H1 (cell line): ENCODE measurements around the gene UBASH3B. TPM values are rescaled to one million over a fixed set of nuclear protein-coding genes. Genes with fewer than 3 reads are reported as not detected.

ENCODE experiments used
- CTCF ChIA-PET: fragments of 300-600 bp; sonication (Branson Sonifier 250); formaldehyde crosslinking; loops from one replicate; lab custom pipeline; 2021; ENCODE audit not compliant: partially characterized antibody; lab: Charles Lee
- POLR2A ChIA-PET: fragments of 300-600 bp; sonication (Branson Sonifier 250); formaldehyde crosslinking; loops from one replicate; lab custom pipeline; 2021; ENCODE audit warnings: inconsistent platforms; ENCODE audit not compliant: partially characterized antibody; lab: Charles Lee
- DNase-seq, 2 experiments: peaks; one replicate each; pipeline versions ENCODE4 v3.0.0 to v3.0.0-alpha.2; 2010 to 2022; ENCODE audit warnings: low spot score in 2 of 2, low read depth in 1 of 2, mixed read lengths in 1 of 2
- FAIRE-seq: peaks from 2 replicates; lab custom pipeline; 2011; peaks lifted over from hg19 to GRCh38; lab: Jason Lieb, UNC
- H2AFZ ChIP-seq: 2 replicates; pipeline ENCODE4 v1.8.1; 2012; ENCODE audit warnings: low read length, inconsistent platforms
- H2AK5ac ChIP-seq: 2 replicates; pipeline ENCODE4 v1.6.1; 2013; ENCODE audit warnings: low read depth, low read length
- H2BK120ac ChIP-seq: replicated peaks from 2 replicates; pipeline ENCODE3; 2013; ENCODE audit warnings: low read depth, low read length, inconsistent platforms
- H2BK12ac ChIP-seq: 2 replicates; pipeline ENCODE4 v1.6.1; 2013; ENCODE audit warnings: low read depth, low read length
- H2BK15ac ChIP-seq: 2 replicates; pipeline ENCODE4 v1.6.1; 2013; ENCODE audit warnings: low read length
- H2BK20ac ChIP-seq: 2 replicates; pipeline ENCODE4 v1.6.1; 2013; ENCODE audit warnings: low read length
- H2BK5ac ChIP-seq: 2 replicates; pipeline ENCODE4 v1.6.1; 2013; ENCODE audit warnings: low read depth, low read length
- H3K14ac ChIP-seq: 2 replicates; pipeline ENCODE4 v1.6.1; 2013; ENCODE audit warnings: inconsistent platforms; ENCODE audit not compliant: insufficient read length
- H3K18ac ChIP-seq: 2 replicates; pipeline ENCODE4 v1.6.1; 2013; ENCODE audit warnings: low read length; ENCODE audit errors: extremely low read depth
- H3K23ac ChIP-seq: 2 replicates; pipeline ENCODE4 v1.6.1; 2013; ENCODE audit warnings: inconsistent platforms; ENCODE audit not compliant: insufficient read length
- H3K23me2 ChIP-seq: 2 replicates; pipeline ENCODE4 v1.6.1; 2013; ENCODE audit warnings: low read depth, low read length
- H3K27ac ChIP-seq: 2 replicates; pipeline ENCODE4 v1.6.1; 2011; ENCODE audit warnings: low read depth, low read length, inconsistent platforms
- H3K27me3 ChIP-seq, 4 experiments: replicated peaks in 1 of 4; 1 replicate in 1 of 4; 2 replicates in 3 of 4; pipeline versions ENCODE4 v1.6.1 to v1.8.1; 2011 to 2013; ENCODE audit warnings: low read length in 3 of 4, mild to moderate bottlenecking in 3 of 4, inconsistent platforms in 2 of 4, mixed read lengths in 2 of 4, moderate library complexity in 1 of 4; ENCODE audit not compliant: control insufficient read depth in 3 of 4, insufficient read depth in 3 of 4; ENCODE audit errors: extremely low read depth in 1 of 4
- H3K36me3 ChIP-seq, 4 experiments: 2 replicates each; pipeline versions ENCODE4 v1.6.1 to v1.8.1; 2011 to 2013; ENCODE audit warnings: mild to moderate bottlenecking in 4 of 4, low read length in 3 of 4, moderate library complexity in 2 of 4, control low read depth in 1 of 4, inconsistent platforms in 1 of 4; ENCODE audit not compliant: insufficient read depth in 4 of 4, control insufficient read depth in 2 of 4
- H3K4ac ChIP-seq: replicated peaks from 2 replicates; pipeline ENCODE3; 2013; ENCODE audit warnings: low read length, low read depth, mixed read lengths, inconsistent platforms; ENCODE audit not compliant: insufficient read length
- H3K4me1 ChIP-seq, 4 experiments: replicated peaks in 1 of 4; 1 replicate in 1 of 4; 2 replicates in 3 of 4; pipeline versions ENCODE4 v1.6.1 to v1.8.1; 2011 to 2013; ENCODE audit warnings: low read length in 3 of 4, inconsistent platforms in 2 of 4, mixed read lengths in 1 of 4; ENCODE audit not compliant: insufficient read depth in 4 of 4, control insufficient read depth in 3 of 4
- H3K4me2 ChIP-seq, 2 experiments: 2 replicates each; pipeline versions ENCODE4 v1.6.1 to v1.8.1; 2011 to 2013; ENCODE audit warnings: low read depth in 2 of 2, low read length in 2 of 2, control low read depth in 1 of 2, inconsistent platforms in 1 of 2, mild to moderate bottlenecking in 1 of 2; ENCODE audit not compliant: insufficient read depth in 1 of 2
- H3K4me3 ChIP-seq, 4 experiments: fragments of 200-600, 300-600 bp in 1 of 4; sonication (generic), shearing (Covaris generic), sonication (Bioruptor Twin) in 1 of 4; 2 replicates each; pipeline versions ENCODE4 v1.5.1 to v1.8.1; 2011 to 2016; ENCODE audit warnings: low read length in 4 of 4, low read depth in 3 of 4, control low read depth in 2 of 4, inconsistent platforms in 2 of 4, mild to moderate bottlenecking in 2 of 4, mixed read lengths in 1 of 4, moderate library complexity in 1 of 4; ENCODE audit not compliant: insufficient read depth in 2 of 4; ENCODE audit errors: extremely low read depth in 1 of 4
- H3K56ac ChIP-seq: replicated peaks from 2 replicates; pipeline ENCODE3; 2013; ENCODE audit warnings: low read depth, mild to moderate bottlenecking, mixed read lengths, low read length, inconsistent platforms; ENCODE audit not compliant: insufficient read length
- H3K79me1 ChIP-seq: 2 replicates; pipeline ENCODE4 v1.6.1; 2013; ENCODE audit warnings: low read depth, low read length, control low read depth
- H3K79me2 ChIP-seq, 2 experiments: 2 replicates each; pipeline versions ENCODE4 v1.6.1 to v1.8.1; 2012 to 2013; ENCODE audit warnings: low read length in 2 of 2, mild to moderate bottlenecking in 2 of 2, inconsistent platforms in 1 of 2; ENCODE audit not compliant: insufficient read depth in 2 of 2, control insufficient read depth in 1 of 2
- H3K9ac ChIP-seq, 4 experiments: replicated peaks in 1 of 4; 1 replicate in 1 of 4; 2 replicates in 3 of 4; pipeline versions ENCODE4 v1.6.1 to v1.8.1; 2011 to 2013; ENCODE audit warnings: low read depth in 3 of 4, low read length in 3 of 4, control low read depth in 2 of 4, mild to moderate bottlenecking in 2 of 4, moderate library complexity in 2 of 4, inconsistent platforms in 1 of 4; ENCODE audit errors: extremely low read depth in 1 of 4
- H3K9me3 ChIP-seq, 2 experiments: 2 replicates each; pipeline versions ENCODE4 v1.6.1 to v1.8.1; 2012 to 2013; ENCODE audit warnings: mild to moderate bottlenecking in 2 of 2, moderate library complexity in 2 of 2, control low read depth in 1 of 2, inconsistent platforms in 1 of 2, low read depth in 1 of 2, low read length in 1 of 2, mixed read lengths in 1 of 2; ENCODE audit not compliant: insufficient read depth in 2 of 2
- H4K20me1 ChIP-seq, 2 experiments: replicated peaks in 1 of 2; 2 replicates each; pipeline versions ENCODE3 to v1.8.1; 2011 to 2013; ENCODE audit warnings: inconsistent platforms in 2 of 2, low read length in 2 of 2, mild to moderate bottlenecking in 1 of 2; ENCODE audit not compliant: insufficient read depth in 2 of 2, control insufficient read depth in 1 of 2
- H4K5ac ChIP-seq: 2 replicates; pipeline ENCODE4 v1.6.1; 2013; ENCODE audit warnings: low read length, low read depth, mixed read lengths, inconsistent platforms; ENCODE audit not compliant: insufficient read length
- H4K8ac ChIP-seq: 2 replicates; pipeline ENCODE4 v1.8.0; 2013; ENCODE audit warnings: mild to moderate bottlenecking, moderate library complexity, low read length, inconsistent platforms; ENCODE audit not compliant: insufficient read depth; ENCODE audit errors: extremely low read depth
- H4K91ac ChIP-seq: replicated peaks from 2 replicates; pipeline ENCODE3; 2013; ENCODE audit warnings: low read length, mixed read lengths, inconsistent platforms; ENCODE audit not compliant: insufficient read length
- BACH1 ChIP-seq: IDR thresholded peaks from 2 replicates; pipeline ENCODE4 v1.6.1; 2012; ENCODE audit warnings: low read length, improper control_type of control experiment
- CREB1 ChIP-seq: IDR thresholded peaks from 2 replicates; pipeline ENCODE4 v1.6.1; 2012; ENCODE audit warnings: inconsistent platforms
- EGR1 ChIP-seq: IDR thresholded peaks from 2 replicates; pipeline ENCODE4 v1.6.1; 2011; ENCODE audit warnings: low read depth, low read length, borderline replicate concordance
- EP300 ChIP-seq, 2 experiments: IDR thresholded peaks; 1 replicate in 1 of 2; 2 replicates in 1 of 2; pipeline ENCODE4 v1.6.1; 2011 to 2012; ENCODE audit warnings: low read depth in 2 of 2, low read length in 2 of 2, mild to moderate bottlenecking in 2 of 2, borderline replicate concordance in 1 of 2, inconsistent platforms in 1 of 2, moderate library complexity in 1 of 2
- GABPA ChIP-seq: IDR thresholded peaks from 2 replicates; pipeline ENCODE4 v1.6.1; 2011; ENCODE audit warnings: mild to moderate bottlenecking, low read length, moderate library complexity, borderline replicate concordance; ENCODE audit not compliant: insufficient read depth
- GTF2F1 ChIP-seq: IDR thresholded peaks from 2 replicates; pipeline ENCODE4 v1.6.1; 2012; ENCODE audit warnings: low read depth, low read length, improper control_type of control experiment, borderline replicate concordance
- KDM4A ChIP-seq: IDR thresholded peaks from one replicate; pipeline ENCODE4 v1.7.1; 2012; ENCODE audit warnings: low read depth, mild to moderate bottlenecking, moderate library complexity, low read length, inconsistent platforms; ENCODE audit not compliant: severe bottlenecking
- POU5F1 ChIP-seq: IDR thresholded peaks from 2 replicates; pipeline ENCODE4 v1.6.1; 2011; ENCODE audit warnings: low read depth, mild to moderate bottlenecking, low read length, moderate library complexity
- RBBP5 ChIP-seq: IDR thresholded peaks from 2 replicates; pipeline ENCODE4 v1.7.1; 2012; ENCODE audit warnings: low read depth, mild to moderate bottlenecking, inconsistent platforms, low read length, moderate library complexity, borderline replicate concordance
- SIN3A ChIP-seq, 2 experiments: IDR thresholded peaks in 1 of 2; conservative IDR thresholded peaks in 1 of 2; 2 replicates each; pipeline ENCODE4 v1.6.1; 2011 to 2012; ENCODE audit warnings: low read length in 2 of 2, improper control_type of control experiment in 1 of 2, low read depth in 1 of 2, mild to moderate bottlenecking in 1 of 2
- SP2 ChIP-seq: IDR thresholded peaks from 2 replicates; pipeline ENCODE4 v1.6.1; 2012; ENCODE audit warnings: mild to moderate bottlenecking, low read length, inconsistent platforms
- SRF ChIP-seq: IDR thresholded peaks from 2 replicates; pipeline ENCODE4 v1.6.1; 2011; ENCODE audit warnings: mild to moderate bottlenecking, low read depth, low read length, moderate library complexity
- TAF1 ChIP-seq: IDR thresholded peaks from 2 replicates; pipeline ENCODE4 v1.6.1; 2011; ENCODE audit warnings: mild to moderate bottlenecking, low read depth, low read length
- WGBS, 2 experiments: shearing (Covaris generic) in 1 of 2; methylation state at CpG; one replicate each; pipeline versions ENCODE4 v1.1.6 to v1.1.7; 2013 to 2015; ENCODE audit warnings: low lambda C conversion rate in 2 of 2, mixed read lengths in 2 of 2, inconsistent platforms in 1 of 2, low coverage in 1 of 2, missing lambda C conversion rate in 1 of 2; ENCODE audit not compliant: insufficient replicate concordance in 2 of 2, insufficient coverage in 1 of 2, insufficient read length in 1 of 2; ENCODE audit errors: extremely low coverage in 1 of 2, missing lambda C conversion rate in 1 of 2; 5-methylcytosine and 5-hydroxymethylcytosine counted together
- polyA plus RNA-seq, 7 experiments: library from polyadenylated mRNA; depleted of rRNA in 3 of 7; stranded (reverse) in 5 of 7; unstranded in 2 of 7; fragments of >200 nt in 5 of 7; fragments of 200-250 nt in 2 of 7; gene quantifications; 1 replicate in 5 of 7; 2 replicates in 1 of 7; 4 replicates in 1 of 7; pipeline versions ENCODE4 v1.2.1 to v1.2.3, GENCODE V29; 2011 to 2013; ENCODE audit warnings: missing spikeins in 2 of 7, mixed read lengths in 2 of 7
- total RNA-seq: library from RNA; stranded (reverse); fragmentation: NEBNext Ultra II Directional; extraction: Animal tissue kit (Norgen Biotek cat#: 25700); gene quantifications from 2 replicates; pipeline ENCODE4 v1.2.1, GENCODE V29; 2021

UBASH3B gene
- total and polyA plus RNA-seq, 2 of the 8 experiments (the other 6 are each of a cell fraction or from before 2014, with no cell fraction given), result 7.5 to 9.5 TPM

- H3K27me3 ChIP-seq, result no peaks in the 10 kb centered on the region
- no peak overlapping the region for H3K4me2 ChIP-seq
- no peaks in the 10 kb centered on the region for H3K9me3 ChIP-seq
- H3K9ac ChIP-seq, result no peak overlapping the region
- CTCF ChIA-PET, result interaction anchor here (0.6 to 2.9 kb wide), 5 partner anchors 9 to 122 kb away, joined by 3 to 12 read pairs (median 4); no protein-coding TSS in a partner anchor
- no peak overlapping the region for H2BK15ac ChIP-seq
- H3K79me1 ChIP-seq, result no peaks in the 10 kb centered on the region
- no peak overlapping the region for H3K23ac ChIP-seq
- H2AFZ ChIP-seq, result no peak overlapping the region
- H3K27ac ChIP-seq, result no peak overlapping the region
- H3K23me2 ChIP-seq, result no peaks in the 10 kb centered on the region
- H3K79me2 ChIP-seq, result no peaks in the 10 kb centered on the region
- no peaks in the 10 kb centered on the region; a peak in 1 of 7 replicates for H3K4me1 ChIP-seq
- no peak overlapping the region for H2BK20ac ChIP-seq
- no peak overlapping the region for H2BK120ac ChIP-seq
- no peak overlapping the region for H3K56ac ChIP-seq
- FAIRE-seq, result no peak
- no peak for DNase-seq
- no peaks in the 10 kb centered on the region for H3K36me3 ChIP-seq
- H3K4ac ChIP-seq, result no peak overlapping the region
- WGBS, 2 experiments, result 87% methylated on average over 5 of the region's 5 CpGs; no CpG with 5 or more reads in 1 of the 2 experiments
- H3K14ac ChIP-seq, result no peak overlapping the region
- no peak overlapping the region for H4K91ac ChIP-seq
- POLR2A ChIA-PET, result interaction anchor here (1.0 kb wide), 1 partner anchor 110 kb away, joined by 3 read pairs; no protein-coding TSS in a partner anchor
- H4K20me1 ChIP-seq, result no peaks in the 10 kb centered on the region
- no peak overlapping the region for H2AK5ac ChIP-seq
- no peak overlapping the region for H4K5ac ChIP-seq
- no peak overlapping the region for H3K4me3 ChIP-seq
- H3K18ac ChIP-seq, result no peak overlapping the region
- H4K8ac ChIP-seq, result no peak overlapping the region
- no peak overlapping the region for H2BK5ac ChIP-seq
- TF ChIP-seq BACH1 (no peak), SRF (no peak), KDM4A (no peak), SIN3A (conservative IDR thresholded peaks at IDR 0.05 in 1 of 2, IDR thresholded peaks at IDR 0.05 in 1 of 2; ENCODE audit: low read depth in 1 of 2, low read length in 2 of 2) (no peak), CREB1 (no peak), GTF2F1 (no peak), POU5F1 (no peak), GABPA (no peak), EGR1 (no peak), RBBP5 (no peak), TAF1 (no peak), SP2 (no peak), EP300 (IDR thresholded peaks at IDR 0.05; ENCODE audit: borderline replicate concordance in 1 of 2, low read depth in 2 of 2, low read length in 2 of 2) (no peak)
- H2BK12ac ChIP-seq, result no peak overlapping the region
Observed at GRCh38 chr11:122750049-122750448, 94.5 kb downstream of the UBASH3B start.
